ENCODE results near the gene ST8SIA3. TPM values are rescaled to one million over a fixed set of nuclear protein-coding genes. Genes with fewer than 3 reads are reported as not detected.

The ST8SIA3 gene, protein sequence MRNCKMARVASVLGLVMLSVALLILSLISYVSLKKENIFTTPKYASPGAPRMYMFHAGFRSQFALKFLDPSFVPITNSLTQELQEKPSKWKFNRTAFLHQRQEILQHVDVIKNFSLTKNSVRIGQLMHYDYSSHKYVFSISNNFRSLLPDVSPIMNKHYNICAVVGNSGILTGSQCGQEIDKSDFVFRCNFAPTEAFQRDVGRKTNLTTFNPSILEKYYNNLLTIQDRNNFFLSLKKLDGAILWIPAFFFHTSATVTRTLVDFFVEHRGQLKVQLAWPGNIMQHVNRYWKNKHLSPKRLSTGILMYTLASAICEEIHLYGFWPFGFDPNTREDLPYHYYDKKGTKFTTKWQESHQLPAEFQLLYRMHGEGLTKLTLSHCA
- not detected in 2 replicates for total RNA-seq

DNA sequence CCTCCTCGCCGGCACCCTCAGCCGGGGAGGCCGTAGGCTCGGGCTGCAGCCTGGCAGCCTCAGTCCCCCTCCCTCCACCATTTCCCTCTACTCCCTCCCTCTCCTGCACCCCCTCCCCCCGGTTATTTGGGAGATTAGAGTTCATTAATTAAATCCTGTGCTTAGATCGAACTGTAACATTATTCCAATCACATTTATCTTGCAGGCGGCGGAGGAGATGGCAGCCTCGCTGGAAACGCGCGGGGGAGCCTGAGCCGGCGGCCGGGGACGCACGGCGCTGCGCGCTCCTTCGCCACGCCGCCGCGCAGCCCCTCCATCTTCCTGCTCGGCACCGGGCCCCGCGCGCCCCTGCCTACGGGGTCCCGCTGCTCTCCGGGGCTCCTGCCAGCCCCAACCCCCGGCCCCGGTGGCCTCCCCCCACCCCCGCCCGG, at the start of gene ST8SIA3:
Gene ST8SIA3, plus strand, starts transcription at position 287 of the 431 bp plus-strand sequence. CDS start 290 bp downstream, outside the sequence.

Other genes starting within 250 kb of the ST8SIA3 start
- gene BOD1L2, start 205.5 kb upstream of the ST8SIA3 start, total RNA-seq, result not detected in 2 replicates
- gene ONECUT2, start 82.8 kb downstream of the ST8SIA3 start, total RNA-seq, result under 0.01 TPM in 2 replicates
- gene FECH, start 234.1 kb downstream of the ST8SIA3 start, total RNA-seq, result 23.1 and 38.0 TPM in 2 replicates

Data from thoracic aorta endothelial cell (primary cell).